Uterus (tissue), 2 donors: ENCODE data around the gene ATP23.

Experiments used
- CTCF ChIP-seq, 4 experiments: fragments of 200-600 bp in 2 of 4; fragments of 450-650 bp in 2 of 4; sonication (generic) in 2 of 4; IDR thresholded peaks; one replicate each; pipeline ENCODE4 v1.5.1; 2016 to 2019; ENCODE audit warnings: antibody characterized with exemption in 4 of 4, mild to moderate bottlenecking in 2 of 4, moderate library complexity in 1 of 4
- POLR2A ChIP-seq, 2 donors: fragments of 450-650 bp; IDR thresholded peaks; one replicate each; pipeline ENCODE4 v1.6.1; 2016; ENCODE audit warnings: antibody characterized with exemption in 2 of 2, mild to moderate bottlenecking in 1 of 2, moderate library complexity in 1 of 2

GRCh38 chr12:58008634-58009033 lies 67.3 kb downstream of the ATP23 start:
- TF ChIP-seq POLR2A (IDR thresholded peaks at IDR 0.05) (no peak), CTCF (IDR thresholded peaks at IDR 0.05) (no peak)
